GM10847 (cell line): ENCODE measurements around the gene ARPC1B.

Source experiments
- POLR2A ChIP-seq: IDR thresholded peaks from 2 replicates; pipeline ENCODE4 v1.6.1; 2011; ENCODE audit not compliant: insufficient read length; ENCODE audit errors: extremely low read depth

Gene ARPC1B

DNA sequence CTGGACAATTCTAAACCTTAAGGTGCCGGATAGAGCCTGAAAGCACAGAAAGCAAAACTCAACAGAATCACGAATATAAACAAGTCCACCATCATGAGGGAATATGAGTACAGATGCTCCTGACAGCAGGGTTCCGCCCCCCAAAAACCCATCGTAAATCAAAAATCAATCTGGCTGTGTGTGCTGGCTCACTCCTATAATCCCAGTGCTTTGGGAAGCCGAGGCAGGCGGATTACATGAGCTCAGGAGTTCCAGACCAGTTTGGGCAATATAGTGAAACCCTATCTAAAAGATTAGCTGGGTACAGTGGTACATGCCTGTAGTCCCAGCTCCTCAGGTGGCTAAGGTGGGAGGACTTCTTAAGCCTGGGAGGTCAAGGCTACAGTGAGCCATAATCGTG, 46.5 kb downstream of the ARPC1B start:
- TF ChIP-seq POLR2A = no peak

DNA sequence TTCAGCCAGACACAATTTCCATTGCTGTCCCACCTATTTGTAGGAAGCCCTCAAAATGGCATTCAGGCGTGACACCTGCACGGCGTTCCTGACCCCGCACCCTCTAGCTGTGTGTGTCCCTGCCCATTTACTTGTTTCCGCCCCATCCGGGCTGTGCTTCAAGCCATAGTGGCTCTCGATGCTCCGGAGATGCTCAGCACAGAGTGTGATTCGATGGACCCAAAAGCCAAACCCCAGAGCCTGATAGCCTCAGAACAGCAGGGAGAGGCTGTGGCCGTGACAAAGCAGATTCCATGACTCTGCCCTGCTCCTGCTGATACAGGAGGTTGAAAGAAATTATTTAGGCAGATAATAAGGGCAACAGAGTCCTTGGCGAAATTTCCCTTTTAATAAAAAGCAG, 47.7 kb downstream of the ARPC1B start:
- TF ChIP-seq POLR2A = no peak

DNA sequence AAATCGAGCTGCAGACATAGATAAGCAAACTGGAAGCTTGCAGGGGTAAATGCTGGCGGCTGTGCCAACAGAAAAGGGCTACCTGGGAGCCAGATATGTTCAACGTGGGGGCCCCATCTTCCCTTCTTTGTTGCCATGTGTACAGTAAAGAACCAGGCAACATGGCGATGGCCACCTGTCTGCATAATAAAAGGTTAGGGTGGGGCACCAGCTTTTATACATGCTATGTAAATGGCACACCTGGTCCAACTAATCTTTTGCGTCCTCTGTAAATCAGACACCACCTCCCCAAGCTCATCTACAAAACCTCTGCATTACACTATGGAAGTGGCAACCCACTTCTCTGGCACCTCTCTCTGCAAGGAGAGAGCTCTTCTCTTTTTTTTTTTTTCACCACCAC, 48.1 kb downstream of the ARPC1B start:
- no peak for TF ChIP-seq POLR2A

DNA sequence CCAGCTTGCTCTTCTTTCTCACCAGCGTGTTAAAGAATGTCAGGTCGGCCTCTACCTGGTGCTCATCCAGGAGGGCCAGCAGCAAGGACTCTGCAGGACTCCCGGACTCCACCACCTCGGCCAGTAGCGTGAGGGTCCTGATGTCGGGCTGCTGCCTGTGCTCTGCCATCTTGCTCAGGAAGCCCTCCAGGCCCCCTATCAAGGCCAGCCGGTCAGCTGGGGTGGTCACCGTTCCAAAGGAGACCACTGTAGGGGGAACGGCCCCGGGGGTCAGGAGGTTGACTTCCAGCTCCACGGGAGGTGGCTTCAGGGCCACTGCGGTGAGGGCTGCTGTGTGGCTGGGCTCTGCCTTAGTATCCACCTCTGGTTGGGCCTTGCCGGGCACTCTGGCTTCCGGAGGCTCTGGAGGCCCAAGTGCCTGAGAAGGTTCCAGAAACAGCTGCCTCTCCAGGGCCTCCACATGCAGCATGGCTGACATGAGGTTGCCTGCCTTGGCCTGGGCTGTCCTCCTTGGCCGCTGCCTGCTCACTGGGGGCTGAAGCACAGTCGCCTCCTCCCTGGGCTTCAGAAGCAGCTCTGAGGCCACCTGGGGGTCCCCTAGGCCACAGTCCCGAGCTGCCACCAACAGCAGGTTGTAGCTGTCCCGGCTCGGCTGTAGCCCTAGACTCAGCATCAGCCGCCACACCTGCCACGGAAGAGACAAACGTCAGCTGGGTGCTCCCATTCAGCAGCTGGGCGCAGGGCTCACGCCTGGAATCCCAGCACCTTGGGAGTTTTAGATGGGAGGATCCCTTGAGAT, 50.6 kb downstream of the ARPC1B start:
- no peak for TF ChIP-seq POLR2A

DNA sequence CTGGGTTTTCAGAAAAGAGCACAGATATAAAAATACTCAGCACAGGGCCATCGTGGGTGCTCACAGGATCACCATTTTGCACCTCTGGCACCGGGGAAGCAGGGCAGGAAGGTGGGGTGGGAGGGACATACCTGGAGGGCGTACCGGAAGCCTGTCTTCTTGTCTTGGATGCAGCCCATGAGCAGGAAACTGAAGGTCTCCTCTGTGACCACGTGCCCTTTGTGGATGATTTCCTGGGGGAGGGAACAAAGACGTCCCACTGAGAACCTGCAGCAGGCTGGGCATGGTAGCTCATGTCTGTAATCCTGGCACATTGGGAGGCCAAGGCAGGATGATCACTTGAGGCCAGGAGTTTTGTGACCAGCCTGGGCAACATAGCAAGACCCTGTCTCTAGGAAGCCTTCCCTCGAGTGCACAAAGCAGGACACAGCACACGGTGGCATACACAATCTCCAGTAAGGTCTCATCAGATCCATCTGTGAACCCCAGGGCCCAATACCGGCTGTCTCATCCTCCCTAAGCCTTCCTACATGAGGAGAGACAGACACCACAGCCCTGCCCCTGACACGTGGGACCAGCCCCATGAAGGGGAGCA, 54.5 kb downstream of the ARPC1B start:
- no peak for TF ChIP-seq POLR2A

DNA sequence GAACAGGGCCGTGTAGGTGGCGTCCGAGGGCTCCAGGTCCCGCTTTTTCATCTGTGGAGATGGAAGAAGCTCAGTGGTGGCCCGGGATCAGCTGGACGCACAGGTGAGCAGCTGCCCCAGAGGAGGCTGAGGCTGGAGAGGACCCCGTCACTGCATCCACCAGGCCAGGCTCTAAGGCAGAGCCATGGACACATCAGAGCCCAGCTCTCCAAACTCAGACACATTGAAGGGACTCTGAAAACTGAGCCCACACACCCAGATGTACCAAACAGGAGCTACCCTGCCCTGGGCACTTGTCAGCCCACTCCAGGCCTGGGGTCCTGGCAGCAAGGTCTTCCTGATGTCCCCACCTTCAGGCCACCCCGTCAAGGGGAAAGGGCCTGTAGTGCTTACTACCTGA, 55.2 kb downstream of the ARPC1B start:
- no peak for TF ChIP-seq POLR2A

DNA sequence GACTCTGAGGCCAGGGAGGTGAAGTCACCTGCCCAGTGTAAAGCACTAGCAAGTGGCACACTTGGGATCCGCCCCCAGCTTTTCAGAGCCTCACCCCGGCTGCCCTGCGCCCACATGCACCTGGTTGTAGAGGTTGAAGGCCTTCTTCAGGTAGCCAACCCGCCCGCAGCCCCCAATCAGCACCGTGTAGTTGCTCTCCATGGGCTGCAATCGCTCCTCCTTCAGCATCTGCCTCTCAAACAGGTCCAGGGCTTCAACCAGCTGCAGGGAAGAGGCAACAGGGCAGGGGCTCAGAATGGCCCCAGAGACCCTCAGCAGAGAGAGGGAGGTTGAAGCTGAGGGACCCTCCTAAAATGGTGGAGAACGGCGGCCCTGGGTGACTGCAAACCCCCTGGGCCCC, 58.6 kb downstream of the ARPC1B start:
- no peak for TF ChIP-seq POLR2A

DNA sequence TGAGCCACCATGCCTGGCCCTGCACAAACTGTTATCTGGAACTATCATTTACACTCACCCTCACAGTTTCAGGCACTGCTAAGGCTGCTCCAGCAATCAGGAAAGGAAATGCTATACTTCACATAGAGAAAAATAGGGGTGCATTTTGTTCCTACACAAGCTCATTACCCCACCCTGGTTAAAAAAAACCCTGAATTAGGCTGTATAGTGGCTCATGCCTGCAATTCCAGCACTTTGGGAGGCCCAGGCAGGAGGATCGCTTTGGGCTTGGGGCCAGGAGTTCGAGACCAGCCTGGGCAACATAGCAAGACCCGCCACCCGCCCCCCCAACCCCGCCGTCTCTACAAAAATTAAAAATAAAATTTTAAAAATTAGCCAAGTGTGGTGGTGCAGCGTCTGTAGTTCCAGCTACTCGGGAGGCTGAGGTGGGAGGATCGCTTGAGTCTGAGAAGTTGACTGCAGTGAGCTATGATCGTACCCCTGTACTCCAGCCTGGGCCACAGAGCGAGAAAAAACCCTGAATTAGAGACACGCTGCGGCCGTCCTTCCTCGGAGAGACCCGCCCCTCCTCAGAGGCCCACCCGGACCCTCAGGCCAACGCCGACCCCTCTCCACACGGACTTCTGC, 63.5 kb downstream of the ARPC1B start:
- TF ChIP-seq POLR2A = no peak

DNA sequence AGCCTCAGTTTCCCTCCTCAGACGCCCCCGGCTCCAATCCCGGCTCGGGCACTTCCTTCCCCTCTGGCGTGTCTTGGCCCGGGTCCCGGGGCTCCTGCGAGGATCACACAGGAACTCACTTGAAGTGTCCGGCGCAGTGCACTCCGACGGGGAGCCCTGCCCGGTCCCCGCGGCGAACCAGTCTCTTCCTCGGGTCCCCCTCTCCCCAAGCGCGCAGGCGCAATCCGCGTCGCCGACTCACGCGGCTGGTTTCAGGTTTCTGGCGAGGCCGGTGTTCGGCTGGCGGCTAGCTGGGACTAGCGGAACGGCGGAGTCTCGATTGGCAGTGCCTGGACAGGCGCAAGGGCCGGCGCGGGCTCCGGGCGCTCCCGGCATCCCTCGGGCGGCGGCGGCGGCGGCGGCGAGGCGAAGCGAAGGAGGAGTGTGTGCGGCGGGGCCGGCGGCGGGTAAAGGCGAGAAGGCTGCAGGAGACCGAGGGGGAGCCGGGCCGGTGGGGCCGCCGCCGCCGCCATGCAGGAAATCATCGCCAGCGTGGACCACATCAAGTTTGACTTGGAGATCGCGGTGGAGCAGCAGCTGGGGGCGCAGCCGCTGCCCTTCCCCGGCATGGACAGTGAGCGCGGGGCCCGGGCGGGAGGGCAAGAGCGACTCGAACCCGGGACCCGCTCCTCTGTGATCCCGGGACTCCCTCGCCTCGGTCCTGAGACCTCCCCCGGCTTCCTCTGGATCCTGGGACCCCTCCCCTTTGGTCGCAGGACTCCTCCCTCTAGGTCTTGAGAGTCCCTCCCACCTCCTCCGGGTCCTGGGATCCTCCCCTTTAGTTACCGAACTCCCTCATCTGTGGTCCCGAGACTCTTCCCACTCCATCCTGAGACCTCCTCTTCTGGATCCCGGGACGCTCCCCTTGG, 64.3 kb downstream of the ARPC1B start, which contains the start of the genes CPSF4 and PTCD1:
Gene CPSF4, plus strand, starts transcription at position 371 of the 908 bp plus-strand sequence. Its CDS starts 140 bp downstream, at position 511.
Gene PTCD1, minus strand, starts transcription at position 226 of the 908 bp plus-strand sequence. CDS start 3,556 bp downstream, outside the sequence.
- TF ChIP-seq POLR2A = peak; percentile 85

DNA sequence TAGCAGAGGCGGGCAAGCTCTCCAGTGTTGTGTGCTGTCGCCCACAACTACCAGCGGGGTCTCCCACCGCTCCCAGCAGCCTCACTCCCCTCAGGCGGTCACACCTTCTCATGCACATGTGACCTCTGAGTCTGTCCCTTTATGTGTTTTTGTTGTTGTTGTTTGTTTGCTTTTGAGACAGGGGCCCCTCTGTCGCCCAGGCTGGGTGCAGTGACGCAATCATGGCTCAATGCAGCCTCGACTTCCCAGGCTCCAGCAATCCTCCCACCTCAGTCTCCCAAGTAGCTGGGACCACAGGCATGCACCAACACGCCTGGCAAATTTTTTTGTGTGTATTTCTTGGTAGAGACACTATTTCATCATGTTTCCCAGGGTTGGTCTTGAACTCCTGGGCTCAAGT, 65.7 kb downstream of the ARPC1B start:
- TF ChIP-seq POLR2A = no peak
